Measurements from ENCODE around the gene PPP1CA.

Gene PPP1CA

GRCh38 chr11:67355794-67356386 lies 45.8 kb downstream of the PPP1CA start:
- Histone ChIP-seq H3K36me3 (ENCODE audit: insufficient read depth, low read length) (no peaks in the 10 kb centered on the region; the same call in 1 of the 2 replicates), H2AFZ (ENCODE audit: low read depth, low read length) (no peak overlapping the region), H3K9ac (ENCODE audit: low read depth, low read length) (peak overlapping the region; percentile 8; the same call in 1 of the 2 replicates), H3K9me3 (ENCODE audit: insufficient read depth, low read length, severe bottlenecking) (no peaks in the 10 kb centered on the region), H3K4me1 (ENCODE audit: insufficient read depth, low read length) (peaks cover 38% of the 10 kb centered on the region), H3K4me2 (ENCODE audit: insufficient read depth, low read length) (no peak overlapping the region; the same call in 1 of the 2 replicates), H3K27me3 (ENCODE audit: insufficient read depth, low read length, poor library complexity) (no peaks in the 10 kb centered on the region), H4K20me1 (ENCODE audit: insufficient read depth, low read length) (no peaks in the 10 kb centered on the region), H3K79me2 (ENCODE audit: insufficient read depth, low read length) (peaks cover 8% of the 10 kb centered on the region), H3K27ac (ENCODE audit: low read length) (no peak overlapping the region), H3K4me3 (ENCODE audit: low read depth in 1 of 2, low read length in 2 of 2) (no peak overlapping the region)
- TF ChIP-seq CTCF (IDR thresholded peaks at IDR 0.05; ENCODE audit: borderline replicate concordance, extremely low read depth, low read length, poor library complexity, severe bottlenecking) (no peak), EZH2 (IDR thresholded peaks at IDR 0.05; ENCODE audit: borderline replicate concordance, low read depth, low read length, severe bottlenecking) (no peak)
- DNase-seq (no peak), ATAC-seq (ENCODE audit: insufficient read depth, low read depth) (no peak)

- H4K20me1 ChIP-seq (ENCODE audit: insufficient read depth, low read length) = no peaks in the 10 kb centered on the region
- no peaks in the 10 kb centered on the region for H3K9me3 ChIP-seq (ENCODE audit: insufficient read depth, low read length, severe bottlenecking)
- no peaks in the 10 kb centered on the region; the same call in 1 of the 2 replicates for H3K36me3 ChIP-seq (ENCODE audit: insufficient read depth, low read length)
- peaks cover 38% of the 10 kb centered on the region for H3K4me1 ChIP-seq (ENCODE audit: insufficient read depth, low read length)
- TF ChIP-seq CTCF (IDR thresholded peaks at IDR 0.05; ENCODE audit: borderline replicate concordance, extremely low read depth, low read length, poor library complexity, severe bottlenecking) (no peak), EZH2 (IDR thresholded peaks at IDR 0.05; ENCODE audit: borderline replicate concordance, low read depth, low read length, severe bottlenecking) (no peak)
- H3K9ac ChIP-seq (ENCODE audit: low read depth, low read length) = no peak overlapping the region
- H3K4me3 ChIP-seq (ENCODE audit: low read depth in 1 of 2, low read length in 2 of 2) = no peak overlapping the region
- ATAC-seq (ENCODE audit: insufficient read depth, low read depth) (no peak), DNase-seq (no peak)
- H2AFZ ChIP-seq (ENCODE audit: low read depth, low read length) = no peak overlapping the region
- H3K27me3 ChIP-seq (ENCODE audit: insufficient read depth, low read length, poor library complexity) = no peaks in the 10 kb centered on the region
- H3K4me2 ChIP-seq (ENCODE audit: insufficient read depth, low read length) = no peak overlapping the region
- no peak overlapping the region for H3K27ac ChIP-seq (ENCODE audit: low read length)
- H3K79me2 ChIP-seq (ENCODE audit: insufficient read depth, low read length) = peaks cover 8% of the 10 kb centered on the region
These were observed 46.5 kb downstream of the PPP1CA start for GRCh38 chr11:67355023-67355793.

GRCh38 chr11:67354075-67355022 lies 47.3 kb downstream of the PPP1CA start:
- Histone ChIP-seq H2AFZ (ENCODE audit: low read depth, low read length) (peak overlapping the region; percentile 83), H3K27ac (ENCODE audit: low read length) (peak overlapping the region; percentile 86), H3K79me2 (ENCODE audit: insufficient read depth, low read length) (peaks cover 8% of the 10 kb centered on the region), H3K4me3 (ENCODE audit: low read depth in 1 of 2, low read length in 2 of 2) (peak overlapping the region; percentile 18 to 87; a peak in 3 of 4 replicates), H3K9me3 (ENCODE audit: insufficient read depth, low read length, severe bottlenecking) (no peaks in the 10 kb centered on the region), H3K27me3 (ENCODE audit: insufficient read depth, low read length, poor library complexity) (no peaks in the 10 kb centered on the region), H4K20me1 (ENCODE audit: insufficient read depth, low read length) (no peaks in the 10 kb centered on the region), H3K4me2 (ENCODE audit: insufficient read depth, low read length) (peak overlapping the region; percentile 89), H3K36me3 (ENCODE audit: insufficient read depth, low read length) (no peaks in the 10 kb centered on the region; the same call in 1 of the 2 replicates), H3K9ac (ENCODE audit: low read depth, low read length) (peak overlapping the region; percentile 73), H3K4me1 (ENCODE audit: insufficient read depth, low read length) (peaks cover 38% of the 10 kb centered on the region)
- no peak for DNase-seq
- ATAC-seq (ENCODE audit: insufficient read depth, low read depth) = no peak
- TF ChIP-seq CTCF (IDR thresholded peaks at IDR 0.05; ENCODE audit: borderline replicate concordance, extremely low read depth, low read length, poor library complexity, severe bottlenecking) (no peak), EZH2 (IDR thresholded peaks at IDR 0.05; ENCODE audit: borderline replicate concordance, low read depth, low read length, severe bottlenecking) (no peak)
